Endothelial cell of umbilical vein (primary cell): ENCODE data around the gene FHIT. TPM values are rescaled to one million over a fixed set of nuclear protein-coding genes. Genes with fewer than 3 reads are reported as not detected.

Experiments
- BruUV-seq: library from RNA; stranded (reverse); fragments of 400-500 nt; replicated peaks from 2 replicates; lab custom pipeline; 2021; lab: Mats Ljungman, UMichigan
- CTCF ChIA-PET: fragments of 300-600, 350-600 bp; sonication (Branson Sonifier 250); formaldehyde crosslinking; loops from one replicate; lab custom pipeline; 2021; ENCODE audit warnings: antibody characterized with exemption, inconsistent platforms; lab: Charles Lee
- POLR2A ChIA-PET: fragments of 300-600, 350-600 bp; sonication (Branson Sonifier 250); formaldehyde crosslinking; loops from one replicate; lab custom pipeline; 2021; ENCODE audit warnings: antibody characterized with exemption, inconsistent platforms; lab: Charles Lee
- DNase-seq: peaks from one replicate; pipeline ENCODE4 v3.0.0-alpha.2; 2011; ENCODE audit warnings: low read depth, low spot score
- FAIRE-seq: peaks from 2 replicates; lab custom pipeline; 2011; peaks lifted over from hg19 to GRCh38; lab: Jason Lieb, UNC
- H2AFZ ChIP-seq: 2 replicates; pipeline ENCODE4 v1.6.0; 2012; ENCODE audit warnings: low read depth, low read length, control low read depth, inconsistent platforms
- H3K27ac ChIP-seq: 2 replicates; pipeline ENCODE4 v1.5.1; 2011; ENCODE audit warnings: low read depth, mild to moderate bottlenecking, control low read depth, low read length, moderate library complexity; ENCODE audit not compliant: insufficient read depth
- H3K27me3 ChIP-seq, 2 experiments: 2 replicates each; pipeline versions ENCODE4 v1.6.0 to v1.6.1; 2011; ENCODE audit warnings: low read length in 2 of 2, mixed read lengths in 1 of 2; ENCODE audit not compliant: control insufficient read depth in 2 of 2, insufficient read depth in 2 of 2
- H3K36me3 ChIP-seq, 2 experiments: 2 replicates in 1 of 2; 3 replicates in 1 of 2; pipeline ENCODE4 v1.5.1; 2011; ENCODE audit warnings: low read length in 2 of 2, mild to moderate bottlenecking in 1 of 2, moderate library complexity in 1 of 2; ENCODE audit not compliant: control insufficient read depth in 2 of 2, insufficient read depth in 2 of 2; ENCODE audit errors: extremely low read depth in 1 of 2
- H3K4me1 ChIP-seq: 3 replicates; pipeline ENCODE4 v1.5.1; 2011; ENCODE audit warnings: mild to moderate bottlenecking, low read length; ENCODE audit not compliant: control insufficient read depth, insufficient read depth; ENCODE audit errors: extremely low read depth
- H3K4me2 ChIP-seq: 2 replicates; pipeline ENCODE4 v1.6.1; 2011; ENCODE audit warnings: low read length, control low read depth, mixed read lengths; ENCODE audit not compliant: insufficient read depth
- H3K4me3 ChIP-seq, 3 experiments: fragments of 200-600 bp in 1 of 3; sonication (generic), shearing (Covaris generic) in 1 of 3; replicated peaks in 1 of 3; 2 replicates each; pipeline ENCODE4 v1.5.1; 2011 to 2016; ENCODE audit warnings: control low read depth in 3 of 3, low read length in 3 of 3, mild to moderate bottlenecking in 2 of 3, inconsistent platforms in 1 of 3, low read depth in 1 of 3, moderate library complexity in 1 of 3; ENCODE audit not compliant: insufficient read depth in 1 of 3
- H3K79me2 ChIP-seq: 2 replicates; pipeline ENCODE4 v1.6.0; 2012; ENCODE audit warnings: low read length, inconsistent platforms; ENCODE audit not compliant: control insufficient read depth, insufficient read depth
- H3K9ac ChIP-seq: replicated peaks from 2 replicates; pipeline ENCODE3; 2011; ENCODE audit warnings: low read length, control low read depth; ENCODE audit not compliant: insufficient read depth; ENCODE audit errors: extremely low read depth
- H3K9me1 ChIP-seq: replicated peaks from 3 replicates; pipeline ENCODE4 v1.6.0; 2011; ENCODE audit warnings: mild to moderate bottlenecking, low read length; ENCODE audit not compliant: control insufficient read depth, insufficient read depth; ENCODE audit errors: extremely low read depth
- H3K9me3 ChIP-seq: replicated peaks from 2 replicates; pipeline ENCODE4 v1.5.1; 2012; ENCODE audit warnings: low read length, inconsistent platforms; ENCODE audit not compliant: control insufficient read depth, insufficient read depth
- H4K20me1 ChIP-seq: replicated peaks from 2 replicates; pipeline ENCODE3; 2011; ENCODE audit warnings: mild to moderate bottlenecking, low read length; ENCODE audit not compliant: control insufficient read depth, insufficient read depth; ENCODE audit errors: extremely low read depth
- CTCF ChIP-seq, 2 donors: IDR thresholded peaks; 1 replicate in 1 of 2; 2 replicates in 1 of 2; pipeline ENCODE4 v1.5.1; 2011; ENCODE audit warnings: low read length in 2 of 2, mild to moderate bottlenecking in 2 of 2, moderate library complexity in 2 of 2, control low read depth in 1 of 2, inconsistent platforms in 1 of 2, low read depth in 1 of 2; ENCODE audit not compliant: insufficient read depth in 1 of 2; ENCODE audit errors: extremely low read depth in 1 of 2
- EZH2 ChIP-seq: IDR thresholded peaks from 2 replicates; pipeline ENCODE4 v1.6.1; 2012; ENCODE audit warnings: borderline replicate concordance, low read depth, mild to moderate bottlenecking, moderate library complexity, low read length, inconsistent platforms; ENCODE audit not compliant: severe bottlenecking
- JUN ChIP-seq: IDR thresholded peaks from 2 replicates; pipeline ENCODE4 v1.6.1; 2011; ENCODE audit warnings: borderline replicate concordance, low read depth; ENCODE audit not compliant: insufficient read length, insufficient read depth
- MAX ChIP-seq: IDR thresholded peaks from 2 replicates; pipeline ENCODE4 v1.6.1; 2011; ENCODE audit not compliant: insufficient read depth, insufficient read length
- MYC ChIP-seq: IDR thresholded peaks from one replicate; pipeline ENCODE4 v1.6.1; 2011; ENCODE audit warnings: mild to moderate bottlenecking, low read depth, low read length
- POLR2AphosphoS5 ChIP-seq: IDR thresholded peaks from 2 replicates; pipeline ENCODE4 v1.6.1; 2012; ENCODE audit warnings: low read depth, mild to moderate bottlenecking, control low read depth, low read length, moderate library complexity; ENCODE audit not compliant: insufficient read depth
- dilution Hi-C: fragments of 300-500 bp; cut with MboI; formaldehyde crosslinking; loops from one replicate; pipeline ENCODE4 v1.15.0; 2019; ENCODE audit warnings: low sequenced_read_pairs; ENCODE audit not compliant: extremely low pct_ligation_motif_present
- intact Hi-C: fragments of 100-400 bp; cut with micrococcal nuclease; formaldehyde crosslinking; loops from one replicate; pipeline ENCODE4 v1.10.0; 2022
- polyA plus RNA-seq, 4 experiments: library from polyadenylated mRNA; depleted of rRNA in 3 of 4; stranded (reverse) in 3 of 4; unstranded in 1 of 4; fragments of >200 nt; gene quantifications; 2 replicates each; pipeline versions ENCODE4 v1.2.1 to v1.2.3, GENCODE V29; 2011 to 2012; ENCODE audit warnings: missing spikeins in 1 of 4
- total RNA-seq: library from RNA; stranded (reverse); gene quantifications from 2 replicates; pipeline ENCODE4 v1.2.3, GENCODE V29; 2021

FHIT gene
- total and polyA plus RNA-seq, 2 donors (not counting 3 experiments of a cell fraction or from before 2014, with no cell fraction given) = 0.47 to 2.2 TPM

- no peak for FAIRE-seq
- Histone ChIP-seq H3K4me1 (no peaks in the 10 kb centered on the region), H2AFZ (no peak overlapping the region), H3K27me3 (no peaks in the 10 kb centered on the region), H3K36me3 (no peaks in the 10 kb centered on the region), H3K27ac (no peak overlapping the region), H3K9me1 (no peaks in the 10 kb centered on the region), H3K4me3 (no peak overlapping the region), H3K9me3 (no peaks in the 10 kb centered on the region), H3K9ac (no peak overlapping the region), H3K79me2 (no peaks in the 10 kb centered on the region), H3K4me2 (no peak overlapping the region), H4K20me1 (no peaks in the 10 kb centered on the region)
- TF ChIP-seq EZH2 = no peak
- no peak for TF ChIP-seq CTCF (IDR thresholded peaks at IDR 0.05; ENCODE audit: extremely low read depth in 1 of 2, insufficient read depth in 1 of 2, low read depth in 1 of 2, low read length in 2 of 2)
- TF ChIP-seq MYC = no peak
- no peak for TF ChIP-seq JUN
- TF ChIP-seq MAX = no peak
- no peak for TF ChIP-seq POLR2AphosphoS5
- ChIA-PET POLR2A (no interaction called here), CTCF (no interaction called here)
- dilution Hi-C loops = no loop called here
- no peak for DNase-seq
- intact Hi-C loops = no loop called here
- no TSS peak for BruUV-seq
Observed at GRCh38 chr3:61233746-61234145, 17.5 kb downstream of the FHIT start.
